ENCODE measurements around the gene VIT.
"Not testable (repeated sequence)": the region's sequence is repeated elsewhere in the genome, so short reads cannot be mapped to it uniquely, and the experiment has no call there.

The VIT gene

DNA sequence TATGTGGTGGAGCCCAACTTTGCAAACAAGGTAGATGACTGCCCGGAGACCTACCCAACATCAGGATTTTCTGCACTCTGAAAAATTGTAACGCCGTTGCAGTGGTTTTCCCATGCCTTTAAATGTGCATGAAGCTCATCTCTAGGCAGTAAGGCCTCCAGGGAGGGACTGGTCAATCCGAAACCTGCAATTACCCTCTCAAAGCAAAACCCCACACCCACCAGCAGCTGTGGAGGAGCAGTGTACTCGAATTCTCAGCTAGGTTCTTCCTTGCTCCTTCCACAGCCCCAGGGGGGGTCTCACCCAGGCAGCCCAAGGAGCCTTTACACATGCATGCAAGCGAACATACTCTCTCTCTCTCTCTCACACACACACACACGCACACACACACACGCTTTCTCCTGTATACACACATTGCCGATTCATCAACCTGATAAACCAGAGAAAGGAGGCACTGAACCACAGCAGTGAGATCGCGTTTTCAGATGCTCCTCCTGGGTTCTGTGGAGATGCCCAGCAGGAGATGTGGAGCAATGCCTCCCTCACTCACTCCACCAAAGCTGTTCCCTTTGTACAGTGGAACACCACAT is 109.2 kb downstream of the VIT start:
- no peak for DNase-seq (ENCODE audit: low read depth in 2 of 2)

GRCh38 chr2:36807223-36807886 is 110.8 kb downstream of the VIT start:
- DNase-seq (ENCODE audit: low read depth in 2 of 2): no peak

- DNase-seq (ENCODE audit: low read depth in 2 of 2): no peak
Measured at GRCh38 chr2:36808386-36809068, 112.0 kb downstream of the VIT start.

GRCh38 chr2:36809069-36809445 is 112.5 kb downstream of the VIT start:
- no peak for DNase-seq (ENCODE audit: low read depth in 2 of 2)

DNA sequence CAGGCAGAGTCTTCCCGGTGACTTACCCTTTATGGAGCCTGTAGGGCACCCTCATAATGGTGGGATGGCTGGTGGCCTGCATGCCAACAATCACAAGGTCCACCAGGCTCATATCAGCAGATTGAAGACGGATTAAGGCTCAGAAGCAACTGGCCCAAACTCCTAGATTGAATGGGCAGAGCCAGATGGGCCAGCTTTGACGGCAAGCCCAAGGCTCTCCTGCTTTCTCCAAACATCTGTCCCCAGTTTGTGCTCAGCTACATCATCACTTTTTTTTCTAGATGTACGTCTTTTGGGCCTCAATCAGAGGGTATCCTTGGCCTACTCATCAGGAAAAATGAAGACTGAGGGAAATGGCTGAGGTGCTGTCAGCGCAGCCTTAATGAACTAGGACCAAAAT is 114.6 kb downstream of the VIT start:
- no peak for DNase-seq (ENCODE audit: low read depth in 2 of 2)

- no peak for DNase-seq (ENCODE audit: low read depth in 2 of 2)
Measured at GRCh38 chr2:36812196-36812595, 115.7 kb downstream of the VIT start.

GRCh38 chr2:36818542-36818941 is 122.0 kb downstream of the VIT start:
- DNase-seq (ENCODE audit: low read depth in 2 of 2): no peak

DNA sequence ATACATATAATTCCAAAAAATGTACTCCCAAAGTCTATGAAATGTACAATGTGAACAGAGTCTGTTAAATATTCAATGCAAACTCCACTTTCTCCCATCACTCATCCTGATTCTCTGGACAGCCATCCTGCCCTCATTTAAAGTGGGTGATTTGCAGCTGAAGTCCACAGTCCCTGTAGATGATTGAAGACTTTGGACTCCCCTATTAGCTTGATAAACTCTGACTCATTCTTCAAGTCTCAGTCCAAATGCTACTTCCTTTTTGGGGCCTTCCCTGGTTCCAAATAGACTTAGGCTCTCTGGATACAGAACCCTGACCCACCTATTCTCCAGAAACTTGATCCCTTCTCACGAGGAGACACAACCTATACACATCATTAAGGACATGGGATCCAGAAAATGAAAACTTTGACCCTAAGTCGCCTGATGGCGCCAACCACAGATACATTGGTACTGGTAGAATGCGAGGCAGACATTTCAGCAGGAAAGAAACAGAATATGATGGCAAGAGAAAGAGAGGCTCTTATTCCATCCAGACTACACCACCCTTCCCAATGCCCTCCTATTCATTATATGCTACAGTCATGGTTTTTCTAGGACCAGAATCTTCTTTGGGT is 122.7 kb downstream of the VIT start:
- no peak for DNase-seq (ENCODE audit: low read depth in 2 of 2)

DNA sequence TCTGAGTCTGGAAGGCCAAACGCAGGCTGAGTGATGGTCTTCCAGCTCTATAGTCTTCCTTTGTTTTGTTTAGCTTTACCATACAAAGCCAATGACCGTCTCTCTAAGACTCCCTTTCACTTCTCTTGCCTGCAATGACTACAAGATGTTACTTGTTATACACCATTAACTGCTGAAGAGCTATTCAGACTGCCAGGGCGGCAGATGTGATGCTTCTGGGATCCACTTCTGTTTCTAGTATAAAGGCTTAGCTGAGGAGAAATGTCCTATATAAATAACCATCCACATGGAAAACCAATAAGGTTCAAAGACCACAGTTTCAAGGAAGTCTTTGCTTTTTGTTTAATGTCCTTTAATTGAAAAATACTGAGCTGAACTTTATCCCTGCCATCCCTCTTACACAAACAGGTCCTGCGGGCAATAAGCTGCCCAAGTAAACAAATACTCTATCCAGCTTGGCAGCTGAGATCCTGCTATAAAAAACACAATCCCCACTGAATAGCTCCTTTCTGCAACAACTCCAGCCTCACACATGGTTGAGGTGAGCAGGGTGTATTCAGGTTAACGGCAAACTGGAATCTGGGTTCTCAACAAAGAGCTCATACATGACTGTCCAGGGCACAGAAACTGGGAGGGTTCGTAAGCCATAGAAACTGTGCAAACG is 124.6 kb downstream of the VIT start:
- DNase-seq (ENCODE audit: low read depth in 2 of 2): no peak

- no peak for DNase-seq (ENCODE audit: low read depth in 2 of 2)
Measured at GRCh38 chr2:36823862-36824261, 127.4 kb downstream of the VIT start.

- DNase-seq (ENCODE audit: low read depth in 2 of 2): no peak
Measured at GRCh38 chr2:36824273-36824672, 127.8 kb downstream of the VIT start.

DNA sequence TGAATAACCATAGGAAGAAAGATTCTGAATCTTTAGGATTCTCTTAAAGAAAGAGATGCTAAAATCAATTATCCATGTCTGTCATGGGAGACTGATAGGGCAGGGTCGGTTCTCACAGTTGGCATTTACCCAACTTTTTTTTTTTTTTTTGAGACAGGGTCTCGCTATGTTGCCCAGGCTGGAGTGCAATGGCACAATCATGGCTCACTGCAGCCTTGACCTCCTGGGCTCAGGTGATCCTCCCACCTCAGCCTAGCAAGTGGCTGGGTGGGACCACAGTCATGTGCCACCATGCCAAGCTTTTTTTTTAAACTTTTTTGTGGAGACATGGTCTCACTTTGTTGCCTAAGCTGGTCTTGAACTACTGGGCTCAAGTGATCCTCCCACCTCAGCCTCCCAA is 128.2 kb downstream of the VIT start:
- not testable (repeated sequence) for DNase-seq (ENCODE audit: low read depth in 2 of 2)

- DNase-seq (ENCODE audit: low read depth in 2 of 2): no peak
Measured at GRCh38 chr2:36831185-36831584, 134.7 kb downstream of the VIT start.

GRCh38 chr2:36834203-36834602 is 137.7 kb downstream of the VIT start:
- no peak for DNase-seq (ENCODE audit: low read depth in 2 of 2)

GRCh38 chr2:36834731-36835524 is 138.4 kb downstream of the VIT start:
- DNase-seq (ENCODE audit: low read depth in 2 of 2): no peak

DNA sequence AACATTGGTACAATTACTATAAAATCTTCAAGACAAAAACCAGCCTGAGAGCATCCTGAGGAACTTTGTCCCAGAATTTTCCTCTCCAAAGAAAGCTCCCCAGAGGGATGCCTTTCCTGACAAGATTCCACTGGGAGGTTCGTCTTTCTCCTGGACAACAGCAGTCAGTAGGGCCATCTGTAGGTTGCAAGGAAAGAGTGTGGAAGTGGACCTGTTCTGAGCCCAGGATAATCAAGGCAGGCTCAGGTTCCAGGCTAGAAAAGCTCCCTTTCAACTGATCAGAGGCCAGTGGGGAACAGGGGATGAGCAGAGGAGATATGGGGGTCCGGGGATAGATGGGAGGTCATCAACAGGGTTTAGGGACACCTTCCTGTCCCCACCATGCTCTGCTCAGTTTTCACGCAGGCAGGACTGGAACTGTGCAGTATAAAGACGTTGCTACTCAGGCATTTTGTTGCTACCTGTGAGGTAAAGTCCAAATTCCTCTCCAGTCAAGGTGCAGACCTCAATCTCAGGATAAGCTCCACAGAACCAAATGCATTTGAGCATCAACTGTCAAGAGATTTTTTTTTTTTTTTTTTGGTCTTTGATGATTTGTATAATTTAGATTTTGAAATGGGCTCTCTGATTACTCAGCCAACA is 143.6 kb downstream of the VIT start:
- no peak for DNase-seq (ENCODE audit: low read depth in 2 of 2)

DNA sequence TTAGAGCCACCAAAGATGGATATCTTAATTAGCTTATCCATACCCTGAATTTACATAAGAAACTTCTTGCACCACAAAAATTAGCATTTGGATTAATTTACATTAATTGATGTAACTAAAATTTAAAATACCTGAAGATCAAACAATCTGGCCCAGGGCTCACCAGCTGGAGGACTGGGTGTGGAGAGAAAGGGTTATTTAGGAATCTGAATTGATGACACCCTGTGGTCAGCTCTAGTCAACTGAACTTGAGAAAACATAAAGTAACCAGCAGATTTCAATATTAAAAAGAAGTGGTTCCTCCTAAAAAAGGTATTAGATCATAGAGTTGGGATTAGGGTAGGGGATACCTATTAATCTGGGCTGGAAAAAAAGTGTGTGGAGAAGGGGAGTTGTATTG is 147.3 kb downstream of the VIT start:
- no peak for DNase-seq (ENCODE audit: low read depth in 2 of 2)

- no peak for DNase-seq (ENCODE audit: low read depth in 2 of 2)
Measured at GRCh38 chr2:36849265-36849664, 152.8 kb downstream of the VIT start.

DNA sequence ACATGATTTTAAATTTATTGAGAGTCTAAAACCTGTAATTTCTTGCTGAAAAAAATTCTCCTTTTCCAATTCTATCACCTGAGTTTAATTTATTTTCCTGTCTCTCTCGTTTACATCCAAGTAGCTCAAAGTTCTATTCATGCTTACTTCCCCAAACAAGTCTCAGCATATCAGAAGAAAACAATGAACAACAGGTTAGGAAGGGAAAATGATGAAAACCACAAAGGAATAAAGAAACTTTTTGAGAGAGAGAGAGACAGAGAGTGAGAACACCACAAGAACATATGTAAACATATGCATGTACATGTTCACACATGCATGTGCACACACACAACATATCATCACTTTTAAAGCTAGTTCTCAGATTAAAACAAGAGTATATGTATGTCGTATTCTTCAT is 157.7 kb downstream of the VIT start:
- no peak for DNase-seq (ENCODE audit: low read depth in 2 of 2)

DNA sequence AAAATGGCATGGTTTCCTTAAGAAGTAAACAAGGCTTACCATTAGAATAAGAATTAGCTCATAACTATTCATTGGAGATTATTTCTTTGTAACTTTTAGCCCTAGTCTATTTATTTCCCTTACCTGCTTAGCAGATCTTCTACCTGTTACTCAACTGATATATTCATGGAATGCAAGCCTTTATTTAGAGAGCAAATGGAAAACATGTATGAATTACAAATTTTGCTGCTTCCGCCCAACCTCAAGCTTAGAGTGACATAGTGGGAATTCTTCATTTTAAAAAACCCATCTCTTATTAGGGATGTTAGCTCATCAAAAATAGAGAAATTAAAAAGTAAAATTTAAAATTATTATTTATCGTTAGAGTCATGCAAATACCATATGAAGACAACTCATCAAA is 158.9 kb downstream of the VIT start:
- no peak for DNase-seq (ENCODE audit: low read depth in 2 of 2)

GRCh38 chr2:36857713-36858112 is 161.2 kb downstream of the VIT start:
- DNase-seq (ENCODE audit: low read depth in 2 of 2): no peak

All from activated CD4-positive, alpha-beta T cell treated with anti-CD3 and anti-CD28 coated beads for 24 hours (primary cell).